Ureter (tissue), 1 donor: ENCODE data around the gene TREM1. TPM values are rescaled to one million over a fixed set of nuclear protein-coding genes. Genes with fewer than 3 reads are reported as not detected.

Experiments used
- total RNA-seq: library from RNA; stranded (reverse); gene quantifications from one replicate; pipeline ENCODE4 v1.2.4, GENCODE V29; 2023
- donor health status: DM: yes; HTN: yes; CAD: no.

The TREM1 gene
- total RNA-seq, 1 donor from 2014 or later = 2.2 TPM

Other genes starting within 250 kb of the TREM1 start
- 1.6 TPM for gene UNC5CL, start 247.5 kb downstream of the TREM1 start, total RNA-seq
- gene TSPO2, start 244.2 kb downstream of the TREM1 start, total RNA-seq = not detected
- gene APOBEC2, start 233.5 kb downstream of the TREM1 start, total RNA-seq = 0.57 TPM
- gene OARD1, start 214.3 kb downstream of the TREM1 start, total RNA-seq = 24.1 TPM
- 33.2 TPM for gene NFYA, start 213.7 kb downstream of the TREM1 start, total RNA-seq
- 0.86 TPM for gene TREML1, start 132.3 kb downstream of the TREM1 start, total RNA-seq
- 9.4 TPM for gene TREM2, start 123.6 kb downstream of the TREM1 start, total RNA-seq
- 0.16 TPM for gene TREML2, start 85.5 kb downstream of the TREM1 start, total RNA-seq
- gene TREML4, start 58.3 kb downstream of the TREM1 start, total RNA-seq = not detected
- not detected for gene NCR2, start 48.9 kb upstream of the TREM1 start, total RNA-seq